Posterior cingulate gyrus (tissue), 11 donors: ENCODE data around the gene PARP3.

Experiments
- DNase-seq, 10 donors: peaks; one replicate each; pipeline versions ENCODE4 v3.0.0 to v3.0.0-alpha.2; 2020 to 2021; ENCODE audit warnings: mixed read lengths in 3 of 10
- intact Hi-C: fragments of 100-400 bp; cut with DNase I; formaldehyde crosslinking; loops from one replicate; pipeline ENCODE4 v1.15.1; 2023

The PARP3 gene

GRCh38 chr3:51946796-51947195, 4.6 kb downstream of the PARP3 start:
- intact Hi-C loops, result no loop called here
- peak in 3 of 10 donors; percentile 1 to 47 (median 9) for DNase-seq

- intact Hi-C loops, result no loop called here
- DNase-seq, result peak in 4 of 10 donors; percentile 16 to 77 (median 57)
Measured at GRCh38 chr3:51947215-51947900, 5.2 kb downstream of the PARP3 start.

GRCh38 chr3:51948016-51948580, 5.9 kb downstream of the PARP3 start:
- intact Hi-C loops, result no loop called here
- peak in 4 of 10 donors; percentile 16 to 74 (median 50) for DNase-seq

GRCh38 chr3:51949121-51949520, 7.0 kb downstream of the PARP3 start:
- intact Hi-C loops, result no loop called here
- DNase-seq, result peak in 3 of 10 donors; percentile 9 to 62 (median 25)

- peak in 2 of 10 donors; percentile 4 to 10 for DNase-seq
- intact Hi-C loops, result no loop called here
Measured at GRCh38 chr3:51950899-51951298, 8.7 kb downstream of the PARP3 start.

- intact Hi-C loops, result no loop called here
- no peak for DNase-seq
Measured at GRCh38 chr3:51953445-51953844, 11.3 kb downstream of the PARP3 start.

- intact Hi-C loops, result no loop called here
- DNase-seq, result no peak
Measured at GRCh38 chr3:51954105-51954504, 11.9 kb downstream of the PARP3 start.

- DNase-seq, result no peak
- intact Hi-C loops, result no loop called here
Measured at GRCh38 chr3:51954713-51955112, 12.6 kb downstream of the PARP3 start.

GRCh38 chr3:51955175-51955892, 13.2 kb downstream of the PARP3 start, which contains the start of gene GPR62:
Gene GPR62, plus strand, starts transcription at chr3:51955381. Its CDS starts 272 bp downstream, at chr3:51955653.
- intact Hi-C loops, result no loop called here
- DNase-seq, result peak; percentile 68 to 98 (median 82)

GRCh38 chr3:51955893-51956770, 14.0 kb downstream of the PARP3 start:
- intact Hi-C loops, result no loop called here
- DNase-seq, result peak in 9 of 10 donors; percentile 35 to 93 (median 45)

GRCh38 chr3:51957520-51958205, 15.5 kb downstream of the PARP3 start:
- intact Hi-C loops, result no loop called here
- peak in 2 of 10 donors; percentile 52 to 55 for DNase-seq

GRCh38 chr3:51958603-51959521, 16.7 kb downstream of the PARP3 start:
- intact Hi-C loops, result no loop called here

GRCh38 chr3:51959651-51960050, 17.5 kb downstream of the PARP3 start:
- DNase-seq, result peak in 1 of 10 donors; percentile 38
- intact Hi-C loops, result no loop called here

More at GRCh38 chr3:51958603-51959521, 16.7 kb downstream of the PARP3 start:
- DNase-seq, result peak in 2 of 10 donors; percentile 52 to 79

GRCh38 chr3:51960386-51960785, 18.2 kb downstream of the PARP3 start:
- intact Hi-C loops, result no loop called here
- peak in 2 of 10 donors; percentile 61 for DNase-seq

GRCh38 chr3:51961011-51961410, 18.8 kb downstream of the PARP3 start:
- intact Hi-C loops, result no loop called here
- peak in 3 of 10 donors; percentile 65 to 80 (median 79) for DNase-seq

- intact Hi-C loops, result no loop called here
- DNase-seq, result peak in 2 of 10 donors; percentile 57 to 85
Measured at GRCh38 chr3:51961602-51962569, 19.7 kb downstream of the PARP3 start.

- intact Hi-C loops, result no loop called here
- DNase-seq, result peak in 3 of 10 donors; percentile 27 to 72 (median 69)
Measured at GRCh38 chr3:51962854-51963530, 20.8 kb downstream of the PARP3 start.
